ENCODE measurements around the gene SLC35F4. TPM values are rescaled to one million over a fixed set of nuclear protein-coding genes. Genes with fewer than 3 reads are reported as not detected.

SLC35F4 gene
- total RNA-seq, 4 donors from 2014 or later, result not detected

DNA sequence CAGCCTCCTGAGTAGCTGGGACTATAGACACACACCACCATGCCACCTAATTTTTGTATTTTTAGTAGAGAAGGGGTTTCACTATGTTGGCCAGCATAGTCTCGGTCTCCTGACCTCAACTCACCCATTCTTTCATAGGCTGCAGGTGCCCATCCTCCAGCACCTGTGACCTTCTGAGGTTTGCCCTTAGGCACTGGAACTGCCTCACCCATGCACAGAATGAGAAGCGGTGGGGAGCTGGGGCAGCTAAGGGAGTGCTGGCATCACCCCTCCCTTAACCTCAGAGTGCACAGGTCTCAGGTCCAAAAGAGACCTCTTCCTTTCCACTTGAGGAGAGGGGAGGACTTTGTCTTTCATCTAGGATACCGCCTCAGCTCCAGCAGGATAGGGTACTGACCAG, 194.9 kb downstream of the SLC35F4 start:
- WGBS, 2 donors, result 84 to 88% methylated on average over 3 of the region's 3 CpGs
- Histone ChIP-seq H3K4me1 (no peaks in the 10 kb centered on the region), H3K27me3 (no peaks in the 10 kb centered on the region), H3K27ac (no peak overlapping the region), H3K36me3 (no peaks in the 10 kb centered on the region), H3K9me3 (peaks cover 0 to 5% (median 0%) of the 10 kb centered on the region in 4 donors), H3K4me3 (no peak overlapping the region)
- no peak for DNase-seq (ENCODE audit: low spot score in 2 of 2)
- TF ChIP-seq POLR2A (IDR thresholded peaks at IDR 0.05) (no peak), CTCF (IDR thresholded peaks at IDR 0.05) (no peak), EP300 (IDR thresholded peaks at IDR 0.05) (no peak)

- Histone ChIP-seq H3K4me3 (no peak overlapping the region), H3K36me3 (no peaks in the 10 kb centered on the region), H3K9me3 (peaks cover 0 to 13% (median 0%) of the 10 kb centered on the region in 4 donors), H3K27ac (no peak overlapping the region), H3K27me3 (no peaks in the 10 kb centered on the region), H3K4me1 (no peaks in the 10 kb centered on the region)
- no peak for DNase-seq (ENCODE audit: low spot score in 2 of 2)
- 61 to 64% methylated on average over 2 of the region's 2 CpGs for WGBS, 2 donors
- no peak for TF ChIP-seq CTCF (IDR thresholded peaks at IDR 0.05)
- no peak for TF ChIP-seq EP300 (IDR thresholded peaks at IDR 0.05)
- no peak for TF ChIP-seq POLR2A (IDR thresholded peaks at IDR 0.05)
These were observed 205.7 kb downstream of the SLC35F4 start for GRCh38 chr14:57660208-57660607.

- TF ChIP-seq CTCF (IDR thresholded peaks at IDR 0.05) (no peak), POLR2A (IDR thresholded peaks at IDR 0.05) (no peak), EP300 (IDR thresholded peaks at IDR 0.05) (no peak)
- Histone ChIP-seq H3K9me3 (peaks cover 0 to 15% (median 0%) of the 10 kb centered on the region in 4 donors), H3K27ac (no peak overlapping the region), H3K27me3 (no peaks in the 10 kb centered on the region), H3K36me3 (no peaks in the 10 kb centered on the region), H3K4me1 (no peaks in the 10 kb centered on the region), H3K4me3 (no peak overlapping the region)
- 36 to 56% methylated on average over 1 of the region's 1 CpG for WGBS, 2 donors
- DNase-seq (ENCODE audit: low spot score in 2 of 2), result no peak
These were observed 206.8 kb downstream of the SLC35F4 start for GRCh38 chr14:57659052-57659451.

DNA sequence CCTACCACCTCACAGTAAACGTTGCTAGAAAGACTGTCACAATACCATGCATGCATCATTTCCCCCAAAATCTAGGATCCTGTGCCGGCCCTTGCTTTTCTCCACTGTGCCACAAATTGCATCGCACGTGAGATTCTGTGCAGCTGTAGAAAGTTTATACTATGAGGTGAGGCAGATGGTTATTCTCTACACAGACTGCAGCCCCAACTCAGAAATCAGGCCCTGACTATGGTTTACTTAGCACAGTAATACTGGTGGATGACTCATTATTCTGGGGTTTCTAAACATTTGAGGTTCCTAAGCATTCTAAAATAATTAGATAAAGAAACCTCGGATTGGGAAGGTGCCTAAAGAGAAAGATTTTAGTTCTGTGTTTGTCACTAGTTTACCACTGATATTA, 208.4 kb downstream of the SLC35F4 start:
- WGBS, 2 donors, result 73% methylated on average over 5 of the region's 5 CpGs
- Histone ChIP-seq H3K36me3 (no peaks in the 10 kb centered on the region), H3K9me3 (peaks cover 0 to 7% (median 0%) of the 10 kb centered on the region in 4 donors), H3K27ac (no peak overlapping the region), H3K4me3 (no peak overlapping the region), H3K4me1 (no peaks in the 10 kb centered on the region), H3K27me3 (no peaks in the 10 kb centered on the region)
- no peak for TF ChIP-seq EP300 (IDR thresholded peaks at IDR 0.05)
- DNase-seq (ENCODE audit: low spot score in 2 of 2), result no peak

DNA sequence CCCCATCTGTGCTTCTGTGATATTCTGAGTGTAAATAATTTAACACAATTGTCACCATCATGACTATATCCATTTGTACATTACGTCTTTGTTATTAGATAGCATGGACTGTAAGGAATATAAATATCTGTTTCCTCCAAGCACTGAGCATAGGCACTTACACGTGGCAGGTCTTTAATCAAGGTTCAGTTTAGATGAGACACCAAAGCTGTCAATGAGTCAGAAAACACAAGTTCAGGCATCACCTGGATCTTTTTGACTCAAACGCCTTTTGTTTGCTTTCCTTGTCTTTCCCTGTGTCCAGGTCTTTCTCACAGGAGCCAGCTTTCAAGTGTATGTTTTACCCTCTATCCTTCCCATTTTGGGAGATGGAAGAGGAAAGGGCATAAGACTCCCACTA, 209.0 kb downstream of the SLC35F4 start:
- no peak for TF ChIP-seq POLR2A (IDR thresholded peaks at IDR 0.05)
- no peak for TF ChIP-seq EP300 (IDR thresholded peaks at IDR 0.05)
- TF ChIP-seq CTCF (IDR thresholded peaks at IDR 0.05), result no peak
- no peaks in the 10 kb centered on the region for H3K27me3 ChIP-seq
- peaks cover 0 to 4% (median 0%) of the 10 kb centered on the region in 4 donors for H3K9me3 ChIP-seq
- H3K4me3 ChIP-seq, result no peak overlapping the region
- no peak overlapping the region for H3K27ac ChIP-seq
- no peak for DNase-seq (ENCODE audit: low spot score in 2 of 2)
- H3K36me3 ChIP-seq, result no peaks in the 10 kb centered on the region
- WGBS, 2 donors, result 79 to 84% methylated on average over 3 of the region's 3 CpGs
- H3K4me1 ChIP-seq, result no peaks in the 10 kb centered on the region

- DNase-seq (ENCODE audit: low spot score in 2 of 2), result no peak
- TF ChIP-seq EP300 (IDR thresholded peaks at IDR 0.05) (no peak), POLR2A (IDR thresholded peaks at IDR 0.05) (no peak), CTCF (IDR thresholded peaks at IDR 0.05) (no peak)
- H3K9me3 ChIP-seq, result peaks cover 0 to 4% (median 0%) of the 10 kb centered on the region in 4 donors
- H3K4me3 ChIP-seq, result no peak overlapping the region
- no peaks in the 10 kb centered on the region for H3K4me1 ChIP-seq
- H3K27ac ChIP-seq, result no peak overlapping the region
- H3K36me3 ChIP-seq, result no peaks in the 10 kb centered on the region
- no peaks in the 10 kb centered on the region for H3K27me3 ChIP-seq
These were observed 213.1 kb downstream of the SLC35F4 start for GRCh38 chr14:57652769-57653168.
